DOHH2 (cell line): ENCODE results near the gene BIK.
A peak's percentile ranks its signal among the peaks of the same experiment; 100 is the strongest.

Experiments
- H3F3A ChIP-seq: fragments of 200-600 bp; sonication (generic), shearing (Covaris generic); 2 replicates; pipeline ENCODE4 v1.6.0; 2016; ENCODE audit warnings: antibody characterized with exemption, mild to moderate bottlenecking; ENCODE audit not compliant: control insufficient read depth, insufficient read depth
- H3K27ac ChIP-seq: fragments of 200-600 bp; sonication (generic); 2 replicates; pipeline ENCODE4 v1.5.1; 2014; ENCODE audit warnings: low read depth, mild to moderate bottlenecking, low read length, moderate library complexity
- H3K27me3 ChIP-seq: fragments of 200-600 bp; sonication (generic); 2 replicates; pipeline ENCODE4 v1.6.1; 2014; ENCODE audit warnings: mild to moderate bottlenecking, low read length, mixed read lengths; ENCODE audit not compliant: control insufficient read depth
- H3K36me3 ChIP-seq: fragments of 200-600 bp; sonication (generic); 2 replicates; pipeline ENCODE4 v1.6.1; 2014; ENCODE audit warnings: mild to moderate bottlenecking, low read length, moderate library complexity, mixed read lengths; ENCODE audit not compliant: control insufficient read depth
- H3K4me1 ChIP-seq: fragments of 200-600 bp; sonication (generic); 2 replicates; pipeline ENCODE4 v1.6.1; 2014; ENCODE audit warnings: mild to moderate bottlenecking, low read length, mixed read lengths; ENCODE audit not compliant: control insufficient read depth
- H3K4me2 ChIP-seq: fragments of 200-600 bp; sonication (generic); 2 replicates; pipeline ENCODE4 v1.6.0; 2014; ENCODE audit warnings: mild to moderate bottlenecking, low read length, moderate library complexity
- H3K4me3 ChIP-seq: fragments of 200-600 bp; sonication (generic); 2 replicates; pipeline ENCODE4 v1.5.1; 2014; ENCODE audit warnings: mild to moderate bottlenecking, low read length, mixed read lengths
- H3K79me2 ChIP-seq: fragments of 200-600 bp; sonication (generic); 2 replicates; pipeline ENCODE4 v1.6.1; 2014; ENCODE audit warnings: mild to moderate bottlenecking, low read length, mixed read lengths; ENCODE audit not compliant: control insufficient read depth
- H3K9me2 ChIP-seq: fragments of 200-600 bp; sonication (generic); replicated peaks from 2 replicates; pipeline ENCODE4 v1.6.1; 2014; ENCODE audit warnings: mild to moderate bottlenecking, low read length, mixed read lengths; ENCODE audit not compliant: control insufficient read depth
- H3K9me3 ChIP-seq: fragments of 200-600 bp; sonication (generic); 2 replicates; pipeline ENCODE4 v1.6.1; 2014; ENCODE audit warnings: antibody characterized with exemption, low read length, mixed read lengths; ENCODE audit not compliant: control insufficient read depth, insufficient read depth
- H4K20me1 ChIP-seq: fragments of 200-600 bp; sonication (generic); 2 replicates; pipeline ENCODE4 v1.6.0; 2014; ENCODE audit warnings: low read depth, mild to moderate bottlenecking, antibody characterized with exemption, low read length, moderate library complexity; ENCODE audit not compliant: control insufficient read depth, insufficient read depth
- EZH2phosphoT487 ChIP-seq: fragments of 200-600 bp; sonication (generic); IDR thresholded peaks from 2 replicates; pipeline ENCODE4 v1.6.1; 2017; ENCODE audit warnings: borderline replicate concordance, mild to moderate bottlenecking, antibody characterized with exemption, low read length, moderate library complexity, mixed read lengths
- TF ChIP-seq, protein P1 (sequence below): fragments of 200-600 bp; sonication (generic); IDR thresholded peaks from one replicate; pipeline ENCODE4 v1.5.1; 2014; ENCODE audit warnings: antibody characterized with exemption, mild to moderate bottlenecking, low read depth, low read length; ENCODE audit not compliant: poor library complexity, severe bottlenecking

Gene BIK

DNA sequence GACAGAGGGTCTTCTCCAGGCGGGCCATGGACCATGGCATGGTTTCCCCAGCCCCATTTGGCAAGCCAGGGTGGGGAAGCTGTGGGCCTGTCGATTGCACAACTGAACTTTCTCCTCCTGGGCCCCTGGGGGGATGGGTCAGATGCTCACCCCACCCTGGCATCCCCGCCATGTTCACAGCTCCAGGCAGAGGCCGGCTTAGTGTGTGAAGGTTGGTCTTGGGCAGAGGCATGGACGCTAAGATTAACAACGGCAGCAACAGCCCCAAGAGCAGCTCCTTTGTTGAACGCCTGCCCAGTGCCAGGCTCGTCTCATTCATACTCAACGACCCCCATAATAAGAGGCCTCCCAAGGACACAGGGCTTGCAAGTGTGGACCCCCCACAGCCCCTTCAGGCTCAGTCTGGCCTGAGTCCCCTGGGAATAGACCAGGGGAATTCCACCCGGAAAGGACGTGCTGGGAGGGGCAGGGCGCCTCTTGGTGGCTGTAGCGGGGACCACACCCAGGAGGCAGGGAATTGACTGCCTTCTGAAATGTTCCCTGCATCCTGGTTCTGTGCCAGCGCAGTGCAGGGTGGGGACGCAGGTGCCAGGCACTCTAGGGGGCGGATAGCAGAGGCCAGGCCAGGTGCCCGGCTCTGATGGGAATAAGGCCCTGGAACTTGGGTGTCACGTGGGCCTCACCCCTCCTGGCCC is 49.1 kb downstream of the BIK start:
- no peak overlapping the region for H3K4me3 ChIP-seq
- no peak overlapping the region for H3K27ac ChIP-seq
- H3K36me3 ChIP-seq: no peaks in the 10 kb centered on the region
- TF ChIP-seq, protein P1, sequence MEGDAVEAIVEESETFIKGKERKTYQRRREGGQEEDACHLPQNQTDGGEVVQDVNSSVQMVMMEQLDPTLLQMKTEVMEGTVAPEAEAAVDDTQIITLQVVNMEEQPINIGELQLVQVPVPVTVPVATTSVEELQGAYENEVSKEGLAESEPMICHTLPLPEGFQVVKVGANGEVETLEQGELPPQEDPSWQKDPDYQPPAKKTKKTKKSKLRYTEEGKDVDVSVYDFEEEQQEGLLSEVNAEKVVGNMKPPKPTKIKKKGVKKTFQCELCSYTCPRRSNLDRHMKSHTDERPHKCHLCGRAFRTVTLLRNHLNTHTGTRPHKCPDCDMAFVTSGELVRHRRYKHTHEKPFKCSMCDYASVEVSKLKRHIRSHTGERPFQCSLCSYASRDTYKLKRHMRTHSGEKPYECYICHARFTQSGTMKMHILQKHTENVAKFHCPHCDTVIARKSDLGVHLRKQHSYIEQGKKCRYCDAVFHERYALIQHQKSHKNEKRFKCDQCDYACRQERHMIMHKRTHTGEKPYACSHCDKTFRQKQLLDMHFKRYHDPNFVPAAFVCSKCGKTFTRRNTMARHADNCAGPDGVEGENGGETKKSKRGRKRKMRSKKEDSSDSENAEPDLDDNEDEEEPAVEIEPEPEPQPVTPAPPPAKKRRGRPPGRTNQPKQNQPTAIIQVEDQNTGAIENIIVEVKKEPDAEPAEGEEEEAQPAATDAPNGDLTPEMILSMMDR: peak; percentile 47
- TF ChIP-seq EZH2phosphoT487: no peak
- no peaks in the 10 kb centered on the region for H3F3A ChIP-seq
- no peak overlapping the region for H3K4me2 ChIP-seq
- no peaks in the 10 kb centered on the region for H3K9me2 ChIP-seq
- H3K9me3 ChIP-seq: no peaks in the 10 kb centered on the region
- H3K4me1 ChIP-seq: peaks cover 10% of the 10 kb centered on the region
- H3K79me2 ChIP-seq: no peaks in the 10 kb centered on the region
- no peaks in the 10 kb centered on the region for H4K20me1 ChIP-seq
- peaks cover 14% of the 10 kb centered on the region for H3K27me3 ChIP-seq

DNA sequence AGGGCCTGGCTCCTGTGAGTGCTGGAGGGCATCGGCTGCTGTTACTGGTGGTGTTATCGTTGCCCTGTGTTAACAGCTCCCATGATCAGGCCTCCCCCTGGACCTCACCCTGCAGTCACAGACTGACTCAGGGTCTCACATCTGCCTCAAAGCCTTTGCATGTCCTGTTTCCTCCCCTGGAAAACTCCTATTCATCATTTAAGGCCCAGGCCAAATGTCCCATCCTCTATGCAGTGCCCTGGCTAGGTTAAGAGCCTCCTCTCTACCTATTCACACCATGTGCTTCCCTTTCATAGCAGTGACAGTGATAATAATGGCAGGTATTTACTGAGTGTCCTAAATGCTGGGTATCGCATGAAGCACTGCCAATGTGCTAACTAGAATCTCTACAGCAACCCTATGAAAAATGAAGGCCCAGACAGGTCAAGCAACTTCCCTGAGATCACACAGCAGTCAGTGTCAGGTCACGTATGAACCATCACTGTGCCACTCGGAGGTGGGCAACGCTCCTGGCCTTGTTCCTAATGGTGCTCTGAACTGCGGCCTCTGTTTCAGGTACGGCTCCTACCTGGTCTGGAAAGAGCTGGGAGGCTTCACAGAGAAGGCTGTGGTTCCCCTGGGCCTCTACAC is 50.1 kb downstream of the BIK start:
- no peaks in the 10 kb centered on the region for H3K9me2 ChIP-seq
- no peaks in the 10 kb centered on the region for H3F3A ChIP-seq
- no peaks in the 10 kb centered on the region for H4K20me1 ChIP-seq
- peaks cover 17% of the 10 kb centered on the region for H3K27me3 ChIP-seq
- TF ChIP-seq, protein P1: no peak
- no peak for TF ChIP-seq EZH2phosphoT487
- H3K36me3 ChIP-seq: no peaks in the 10 kb centered on the region
- no peak overlapping the region for H3K4me2 ChIP-seq
- peaks cover 10% of the 10 kb centered on the region for H3K4me1 ChIP-seq
- no peaks in the 10 kb centered on the region for H3K79me2 ChIP-seq
- no peak overlapping the region for H3K4me3 ChIP-seq
- H3K27ac ChIP-seq: no peak overlapping the region
- H3K9me3 ChIP-seq: no peaks in the 10 kb centered on the region

DNA sequence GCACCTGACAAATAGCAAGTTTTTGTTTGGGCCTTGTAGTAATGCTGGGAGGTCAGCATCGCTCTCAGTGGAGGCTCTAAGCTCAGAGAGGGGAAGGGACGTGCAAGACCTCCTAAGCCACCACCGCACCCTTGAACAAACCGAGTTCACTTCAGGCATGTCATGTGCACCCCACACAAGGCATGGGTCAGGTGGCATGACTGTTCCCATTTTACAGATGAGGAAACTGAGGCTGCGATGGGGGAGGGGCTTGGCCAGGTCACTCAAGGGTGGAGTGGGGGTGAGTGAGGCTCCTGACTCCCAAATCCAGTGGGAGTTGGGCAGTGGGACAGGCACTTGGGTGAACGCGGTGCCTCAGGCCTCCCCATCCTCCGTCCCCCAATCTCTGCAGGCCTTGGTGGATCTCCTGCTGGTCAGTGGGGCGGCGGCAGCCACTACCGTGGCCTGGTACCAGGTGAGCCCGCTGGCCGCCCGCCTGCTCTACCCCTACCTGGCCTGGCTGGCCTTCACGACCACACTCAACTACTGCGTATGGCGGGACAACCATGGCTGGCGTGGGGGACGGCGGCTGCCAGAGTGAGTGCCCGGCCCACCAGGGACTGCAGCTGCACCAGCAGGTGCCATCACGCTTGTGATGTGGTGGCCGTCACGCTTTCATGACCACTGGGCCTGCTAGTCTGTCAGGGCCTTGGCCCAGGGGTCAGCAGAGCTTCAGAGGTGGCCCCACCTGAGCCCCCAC is 52.0 kb downstream of the BIK start:
- no peak overlapping the region for H3K27ac ChIP-seq
- H3F3A ChIP-seq: no peaks in the 10 kb centered on the region
- no peaks in the 10 kb centered on the region for H3K79me2 ChIP-seq
- peaks cover 10% of the 10 kb centered on the region for H3K4me1 ChIP-seq
- no peaks in the 10 kb centered on the region for H3K9me3 ChIP-seq
- H4K20me1 ChIP-seq: no peaks in the 10 kb centered on the region
- H3K36me3 ChIP-seq: peaks cover 3% of the 10 kb centered on the region; the same call in 1 of the 2 replicates
- H3K4me2 ChIP-seq: no peak overlapping the region
- peaks cover 17% of the 10 kb centered on the region for H3K27me3 ChIP-seq
- no peak for TF ChIP-seq EZH2phosphoT487
- TF ChIP-seq, protein P1: no peak
- H3K9me2 ChIP-seq: no peaks in the 10 kb centered on the region
- no peak overlapping the region for H3K4me3 ChIP-seq
